ENCODE data around the gene LAPTM4A. TPM values are rescaled to one million over a fixed set of nuclear protein-coding genes. Genes with fewer than 3 reads are reported as not detected.

LAPTM4A gene
- total and polyA plus RNA-seq, 2 of the 4 experiments (the other 2 are of a cell fraction), result 97.7 to 401 TPM

- peak within 1 kb of the TSS; percentile 37 for H2AK5ac ChIP-seq (ENCODE audit: low read depth, low read length)
- peak within 1 kb of the TSS; percentile 1; the same call in 1 of the 2 replicates for H3K27ac ChIP-seq (ENCODE audit: insufficient read depth, low read length)
- peak within 1 kb of the TSS; percentile 64 for H3K9ac ChIP-seq (ENCODE audit: low read depth, low read length)
- ATAC-seq (ENCODE audit: low read depth) (peak; percentile 95), DNase-seq (no peak)
- H3K4ac ChIP-seq (ENCODE audit: low read depth, low read length), result peak within 1 kb of the TSS; percentile 79
- peaks cover 3% of the 10 kb centered on the region for H3K4me1 ChIP-seq (ENCODE audit: control insufficient read depth, insufficient read depth, low read length)
- peak within 1 kb of the TSS; percentile 90 for H2AK9ac ChIP-seq (replicated peaks; ENCODE audit: low read depth, low read length, poor library complexity)
- H3K56ac ChIP-seq (ENCODE audit: extremely low read depth, insufficient read depth, low read length), result no peak within 1 kb of the TSS
- BruUV-seq (replicated peaks), result no TSS peak
- H3K23ac ChIP-seq (ENCODE audit: low read depth, low read length), result peak within 1 kb of the TSS; percentile 80
- H2BK15ac ChIP-seq (ENCODE audit: low read depth, low read length), result peak within 1 kb of the TSS; percentile 14; the same call in 1 of the 3 replicates
- peak within 1 kb of the TSS; percentile 92 for H2AFZ ChIP-seq (replicated peaks; ENCODE audit: low read length, poor library complexity)
- no peaks in the 10 kb centered on the region for H3K36me3 ChIP-seq (ENCODE audit: control insufficient read depth, insufficient read depth, low read length)
- peak within 1 kb of the TSS; percentile 0 for H2BK5ac ChIP-seq (ENCODE audit: low read depth, low read length, poor library complexity, severe bottlenecking)
- H4K20me1 ChIP-seq (ENCODE audit: insufficient read depth, low read length), result no peaks in the 10 kb centered on the region
- peak within 1 kb of the TSS; percentile 86 for H4K91ac ChIP-seq (ENCODE audit: insufficient read depth, low read depth, low read length)
- peak within 1 kb of the TSS; percentile 74 to 91; a peak in 3 of 4 replicates for H4K8ac ChIP-seq (ENCODE audit: low read depth in 2 of 2, low read length in 2 of 2)
- H2BK120ac ChIP-seq (ENCODE audit: low read depth, low read length), result peak within 1 kb of the TSS; percentile 65
- H3K4me2 ChIP-seq (ENCODE audit: low read depth, low read length), result peak within 1 kb of the TSS; percentile 50
- peak; percentile 49; the same call in 1 of the 2 replicates for TF ChIP-seq MAZ (IDR thresholded peaks at IDR 0.05; ENCODE audit: borderline replicate concordance, low read depth, low read length)
- no peak for TF ChIP-seq POLR2A (IDR thresholded peaks at IDR 0.05; ENCODE audit: low read depth, low read length)
- no peaks in the 10 kb centered on the region for H3K79me1 ChIP-seq (ENCODE audit: low read depth in 1 of 2, low read length in 2 of 2)
- CTCF ChIA-PET, result no interaction called here
- peak within 1 kb of the TSS; percentile 66 for H4K5ac ChIP-seq (ENCODE audit: low read depth, low read length)
- peak within 1 kb of the TSS; percentile 27; the same call in 1 of the 2 replicates for H2BK20ac ChIP-seq (ENCODE audit: low read depth, low read length)
- in situ Hi-C loops (cut with MboI; ENCODE audit: low sequenced_read_pairs), result no loop called here
- dilution Hi-C loops (cut with HindIII; ENCODE audit: low sequenced_read_pairs, unreplicated experiment), result no loop called here
- peak within 1 kb of the TSS; percentile 50 for H3K4me3 ChIP-seq (ENCODE audit: insufficient read depth, low read depth, low read length)
- no peaks in the 10 kb centered on the region for H3K9me3 ChIP-seq (ENCODE audit: control insufficient read depth, insufficient read depth, low read length)
- POLR2A ChIA-PET (ENCODE audit: unreplicated experiment), result no interaction called here
- peak within 1 kb of the TSS; percentile 31; the same call in 1 of the 2 replicates for H3K18ac ChIP-seq (ENCODE audit: low read depth, low read length)
- no peaks in the 10 kb centered on the region for H3K9me1 ChIP-seq (ENCODE audit: insufficient read depth, low read length)
- peak within 1 kb of the TSS; percentile 86 for H3K14ac ChIP-seq (replicated peaks; ENCODE audit: low read depth, low read length)
- intact Hi-C loops (cut with micrococcal nuclease), result no loop called here
- WGBS, 2 experiments (ENCODE audit: extremely low coverage in 2 of 2, insufficient read length in 1 of 2), result 0% methylated on average over 22 of the region's 87 CpGs; no CpG with 5 or more reads in 1 of the 2 experiments
- peaks cover 14% of the 10 kb centered on the region for H3K27me3 ChIP-seq (ENCODE audit: control insufficient read depth, insufficient read depth, low read length)
Measured at GRCh38 chr2:20012282-20013125, 38.9 kb downstream of the LAPTM4A start, which contains the start of gene MATN3. Gene MATN3, minus strand, starts transcription at chr2:20012668. Its CDS starts 37 bp downstream, at chr2:20012631.
